PC-3 (cell line): ENCODE results near the gene PPTC7. TPM values are rescaled to one million over a fixed set of nuclear protein-coding genes. Genes with fewer than 3 reads are reported as not detected.
"Not testable (repeated sequence)": the region's sequence is repeated elsewhere in the genome, so short reads cannot be mapped to it uniquely, and the experiment has no call there.

Experiments used
- ATAC-seq: fragments of 200-7000 bp; cut with Tn5 transposase; 2 replicates; pipeline ENCODE4 v1.9.1; 2020; ENCODE audit warnings: mild to moderate bottlenecking, moderate library complexity
- BruUV-seq: library from RNA; stranded (reverse); fragments of 400-500 nt; replicated peaks from 2 replicates; lab custom pipeline; 2021; lab: Mats Ljungman, UMichigan
- CTCF ChIA-PET: fragments of 300-600 bp; sonication (Branson Sonifier 250); formaldehyde crosslinking; loops from one replicate; lab custom pipeline; 2022; ENCODE audit warnings: antibody characterized with exemption; lab: Charles Lee
- POLR2A ChIA-PET: fragments of 300-600 bp; sonication (Branson Sonifier 250); formaldehyde crosslinking; loops from one replicate; lab custom pipeline; 2022; ENCODE audit warnings: antibody characterized with exemption; ENCODE audit not compliant: unreplicated experiment; lab: Charles Lee
- DNase-seq: peaks from one replicate; pipeline ENCODE4 v3.0.0-alpha.2; 2015
- H2AFZ ChIP-seq: fragments of 300-600 bp; sonication (generic); 2 replicates; pipeline ENCODE4 v1.6.0; 2016; ENCODE audit warnings: antibody characterized with exemption, low read length
- H3F3A ChIP-seq: fragments of 300-600 bp; sonication (generic); one replicate; pipeline ENCODE4 v1.6.0; 2017; ENCODE audit warnings: antibody characterized with exemption, low read length, control low read depth, mild to moderate bottlenecking; ENCODE audit not compliant: unreplicated experiment
- H3K27ac ChIP-seq: fragments of 300-600 bp; sonication (generic); 2 replicates; pipeline ENCODE4 v1.5.1; 2016; ENCODE audit warnings: mild to moderate bottlenecking, low read length
- H3K27me3 ChIP-seq: fragments of 300-600 bp; sonication (generic); 2 replicates; pipeline ENCODE4 v1.6.1; 2016; ENCODE audit warnings: low read length, mixed read lengths
- H3K36me3 ChIP-seq: fragments of 300-600 bp; sonication (generic); 2 replicates; pipeline ENCODE4 v1.6.1; 2016; ENCODE audit warnings: low read depth, mixed run types, low read length, mixed read lengths
- H3K4me1 ChIP-seq: fragments of 300-600 bp; sonication (generic); 2 replicates; pipeline ENCODE4 v1.5.1; 2016; ENCODE audit warnings: low read length; ENCODE audit not compliant: insufficient read depth
- H3K4me2 ChIP-seq: fragments of 300-600 bp; sonication (generic); 2 replicates; pipeline ENCODE4 v1.6.0; 2016; ENCODE audit warnings: low read length
- H3K4me3 ChIP-seq: fragments of 300-600 bp; sonication (generic); 2 replicates; pipeline ENCODE4 v1.5.1; 2016; ENCODE audit warnings: mild to moderate bottlenecking, low read length, mixed read lengths
- H3K79me2 ChIP-seq: fragments of 300-600 bp; sonication (generic); 2 replicates; pipeline ENCODE4 v1.6.1; 2017; ENCODE audit warnings: low read length, mixed read lengths
- H3K9ac ChIP-seq: fragments of 300-600 bp; sonication (generic); 2 replicates; pipeline ENCODE4 v1.6.0; 2016; ENCODE audit warnings: mild to moderate bottlenecking, low read length
- H3K9me2 ChIP-seq: fragments of 300-600 bp; sonication (generic); replicated peaks from 2 replicates; pipeline ENCODE4 v1.6.1; 2016; ENCODE audit warnings: mixed run types, low read length, mixed read lengths
- H3K9me3 ChIP-seq: fragments of 300-600 bp; sonication (generic); 2 replicates; pipeline ENCODE4 v1.6.1; 2016; ENCODE audit warnings: low read length, mixed read lengths
- H4K20me1 ChIP-seq: fragments of 300-600 bp; sonication (generic); 2 replicates; pipeline ENCODE4 v1.6.1; 2016; ENCODE audit warnings: low read length, mixed read lengths
- CTCF ChIP-seq: fragments of 300-600 bp; sonication (generic); conservative IDR thresholded peaks from 2 replicates; pipeline ENCODE4 v1.5.1; 2017; ENCODE audit warnings: antibody characterized with exemption, low read depth, mild to moderate bottlenecking, low read length
- EZH2 ChIP-seq: fragments of 300-600 bp; sonication (generic); IDR thresholded peaks from one replicate; pipeline ENCODE4 v1.6.1; 2017; ENCODE audit warnings: antibody characterized with exemption, mild to moderate bottlenecking, low read length; ENCODE audit not compliant: unreplicated experiment
- EZH2phosphoT487 ChIP-seq: fragments of 300-600 bp; sonication (generic); IDR thresholded peaks from 2 replicates; pipeline ENCODE4 v1.6.1; 2018; ENCODE audit warnings: mild to moderate bottlenecking, antibody characterized with exemption, low read length, borderline replicate concordance
- intact Hi-C: fragments of 100-400 bp; cut with micrococcal nuclease; formaldehyde crosslinking; loops from 2 replicates; pipeline ENCODE4 v1.9.0; 2023
- total RNA-seq: library from RNA; depleted of rRNA; stranded (reverse); fragments of >200 nt; gene quantifications from 2 replicates; pipeline ENCODE4 v1.2.3, GENCODE V29; 2014

Gene PPTC7
- total RNA-seq, 1 experiment from 2014 or later: 9.0 TPM

DNA sequence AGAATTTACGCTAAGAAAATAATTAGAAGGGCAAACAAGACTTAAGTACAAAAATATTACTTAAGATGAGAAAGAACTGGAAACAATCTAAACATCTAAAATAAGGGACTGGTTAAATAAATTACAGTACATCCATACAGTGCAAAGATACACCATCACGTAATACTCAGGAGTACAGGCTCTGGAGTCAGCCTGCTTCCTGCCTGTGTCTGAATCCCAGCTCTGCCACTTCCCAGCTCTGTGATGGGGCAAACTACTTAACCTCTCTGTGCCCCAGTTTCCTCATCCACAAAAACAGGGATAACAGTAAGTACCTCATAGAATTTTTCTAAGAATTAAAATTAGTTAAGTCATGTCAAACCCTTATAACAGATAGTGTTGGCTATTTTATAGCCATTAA lies 36.0 kb downstream of the PPTC7 start:
- Histone ChIP-seq H2AFZ (no peak overlapping the region), H4K20me1 (peaks cover 14% of the 10 kb centered on the region), H3K9ac (peak overlapping the region; percentile 5; the same call in 1 of the 2 replicates), H3K36me3 (peaks cover 38% of the 10 kb centered on the region), H3K27me3 (no peaks in the 10 kb centered on the region), H3K4me3 (peak overlapping the region; percentile 30; the same call in 1 of the 2 replicates), H3K9me2 (no peaks in the 10 kb centered on the region), H3K79me2 (peaks cover 70% of the 10 kb centered on the region), H3K4me1 (peaks cover 27% of the 10 kb centered on the region), H3F3A (peaks cover 21% of the 10 kb centered on the region), H3K27ac (peak overlapping the region; percentile 92), H3K9me3 (no peaks in the 10 kb centered on the region), H3K4me2 (peak overlapping the region; percentile 67)
- intact Hi-C loops: loop anchor here (2.0 kb wide), 2 partner anchors 78 to 152 kb away; partner anchors contain the start of genes FAM216A and GPN3
- ChIA-PET POLR2A (no interaction called here), CTCF (interaction anchor here (0.6 to 0.9 kb wide), 2 partner anchors 34 to 491 kb away, joined by 3 to 13 read pairs; no protein-coding TSS in a partner anchor)
- no peak for TF ChIP-seq EZH2phosphoT487
- no peak for TF ChIP-seq EZH2
- no peak for TF ChIP-seq CTCF
- no TSS peak for BruUV-seq
- ATAC-seq (peak; percentile 12; the same call in 1 of the 2 replicates), DNase-seq (no peak)

GRCh38 chr12:110546339-110546738 lies 36.8 kb downstream of the PPTC7 start:
- Histone ChIP-seq H4K20me1 (peaks cover 14% of the 10 kb centered on the region), H3K4me3 (peak overlapping the region; percentile 32; the same call in 1 of the 2 replicates), H3K27me3 (no peaks in the 10 kb centered on the region), H3K4me2 (peak overlapping the region; percentile 75), H3K9me3 (no peaks in the 10 kb centered on the region), H3K9ac (peak overlapping the region; percentile 55), H3K4me1 (peaks cover 27% of the 10 kb centered on the region), H3K9me2 (no peaks in the 10 kb centered on the region), H3F3A (peaks cover 21% of the 10 kb centered on the region), H3K36me3 (peaks cover 39% of the 10 kb centered on the region), H2AFZ (no peak overlapping the region), H3K27ac (peak overlapping the region; percentile 92), H3K79me2 (peaks cover 69% of the 10 kb centered on the region)
- TF ChIP-seq CTCF (no peak), EZH2 (no peak), EZH2phosphoT487 (no peak)
- ChIA-PET CTCF (interaction anchor here (0.6 to 0.9 kb wide), 2 partner anchors 33 to 491 kb away, joined by 3 to 13 read pairs; no protein-coding TSS in a partner anchor), POLR2A (no interaction called here)
- intact Hi-C loops: loop anchor here (1.0 to 2.0 kb wide), 4 partner anchors 13 to 152 kb away; partner anchors contain the start of genes FAM216A and GPN3
- no TSS peak for BruUV-seq
- ATAC-seq (peak; percentile 76), DNase-seq (peak; percentile 97)

DNA sequence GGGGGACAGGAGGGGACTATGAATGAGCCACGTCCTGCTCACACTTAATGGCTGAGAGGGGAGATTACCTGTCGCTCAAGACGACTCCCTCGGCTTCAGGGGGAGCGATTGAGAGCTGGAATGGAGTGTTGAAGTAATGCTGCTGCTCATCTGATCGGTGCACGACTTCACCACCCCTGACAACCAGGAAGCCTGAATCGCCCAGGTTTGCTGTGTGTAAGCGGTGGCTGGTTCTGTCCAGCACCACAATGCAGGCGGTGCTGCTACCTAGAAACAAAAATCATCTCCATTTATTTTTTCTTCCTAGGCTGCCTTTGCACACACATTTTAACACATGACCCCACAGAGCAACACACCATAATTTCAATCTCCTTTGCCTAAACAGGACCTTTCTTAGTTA lies 37.3 kb downstream of the PPTC7 start:
- H3K9ac ChIP-seq: peak overlapping the region; percentile 55
- H3K4me1 ChIP-seq: peaks cover 27% of the 10 kb centered on the region
- H3K9me3 ChIP-seq: no peaks in the 10 kb centered on the region
- H3K36me3 ChIP-seq: peaks cover 34% of the 10 kb centered on the region
- H3K27me3 ChIP-seq: no peaks in the 10 kb centered on the region
- H3K9me2 ChIP-seq: no peaks in the 10 kb centered on the region
- ATAC-seq (peak; percentile 10), DNase-seq (no peak)
- TF ChIP-seq CTCF (no peak), EZH2 (no peak), EZH2phosphoT487 (no peak)
- H3K79me2 ChIP-seq: peaks cover 64% of the 10 kb centered on the region
- H4K20me1 ChIP-seq: peaks cover 14% of the 10 kb centered on the region
- CTCF ChIA-PET: interaction anchor here (0.9 kb wide), 1 partner anchor 33 kb away, joined by 3 read pairs; no protein-coding TSS in a partner anchor
- BruUV-seq: no TSS peak
- H3K27ac ChIP-seq: peak overlapping the region; percentile 92
- peak overlapping the region; percentile 32 for H3K4me3 ChIP-seq
- intact Hi-C loops: loop anchor here (1.0 to 2.0 kb wide), 4 partner anchors 13 to 153 kb away; partner anchors contain the start of genes FAM216A and GPN3
- H2AFZ ChIP-seq: no peak overlapping the region
- H3K4me2 ChIP-seq: peak overlapping the region; percentile 75
- POLR2A ChIA-PET: no interaction called here
- peaks cover 21% of the 10 kb centered on the region for H3F3A ChIP-seq

DNA sequence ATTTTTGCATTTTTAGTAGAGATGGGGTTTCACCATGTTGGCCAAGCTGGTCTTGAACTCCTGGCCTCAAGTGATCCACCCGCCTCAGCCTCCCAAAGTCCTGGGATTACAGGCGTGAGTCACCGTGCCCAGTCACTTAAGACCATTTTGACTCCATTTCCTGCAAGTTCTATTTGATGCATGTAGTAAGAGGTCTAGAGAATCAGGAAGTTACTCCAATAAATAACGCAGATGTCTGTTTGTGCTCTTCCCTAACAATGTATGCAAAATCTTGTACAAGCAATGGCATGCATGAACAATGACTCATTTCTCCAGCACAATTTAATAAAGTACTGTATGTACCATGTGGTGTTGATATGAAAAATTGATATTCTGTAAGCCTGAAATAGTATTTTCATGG lies 37.9 kb downstream of the PPTC7 start:
- H3K4me1 ChIP-seq: peaks cover 27% of the 10 kb centered on the region
- H3K9me2 ChIP-seq, H3K9me3 ChIP-seq, BruUV-seq, CTCF ChIA-PET, H3K27me3 ChIP-seq, POLR2A ChIA-PET, intact Hi-C loops, H2AFZ ChIP-seq: not testable (repeated sequence)
- peak overlapping the region; percentile 55 for H3K9ac ChIP-seq
- H3K36me3 ChIP-seq: peaks cover 30% of the 10 kb centered on the region
- ATAC-seq (peak; percentile 70), DNase-seq (peak; percentile 96)
- peaks cover 14% of the 10 kb centered on the region for H4K20me1 ChIP-seq
- H3K4me2 ChIP-seq: peak overlapping the region; percentile 75
- peaks cover 58% of the 10 kb centered on the region for H3K79me2 ChIP-seq
- peak overlapping the region; percentile 32; the same call in 1 of the 2 replicates for H3K4me3 ChIP-seq
- peaks cover 21% of the 10 kb centered on the region for H3F3A ChIP-seq
- H3K27ac ChIP-seq: peak overlapping the region; percentile 92
